AG10803 (cell line): ENCODE data around the gene XXYLT1.

Experiments used
- DNase-seq: peaks from one replicate; pipeline ENCODE4 v3.0.0; 2010; ENCODE audit warnings: low read depth
- H3K4me3 ChIP-seq: 2 replicates; pipeline ENCODE4 v1.5.1; 2011; ENCODE audit warnings: mild to moderate bottlenecking, low read length, control low read depth
- TF ChIP-seq, protein P1 (sequence below): conservative IDR thresholded peaks from 2 replicates; pipeline ENCODE4 v1.5.1; 2011; ENCODE audit warnings: mild to moderate bottlenecking, low read length, control low read depth, inconsistent platforms

Gene XXYLT1

DNA sequence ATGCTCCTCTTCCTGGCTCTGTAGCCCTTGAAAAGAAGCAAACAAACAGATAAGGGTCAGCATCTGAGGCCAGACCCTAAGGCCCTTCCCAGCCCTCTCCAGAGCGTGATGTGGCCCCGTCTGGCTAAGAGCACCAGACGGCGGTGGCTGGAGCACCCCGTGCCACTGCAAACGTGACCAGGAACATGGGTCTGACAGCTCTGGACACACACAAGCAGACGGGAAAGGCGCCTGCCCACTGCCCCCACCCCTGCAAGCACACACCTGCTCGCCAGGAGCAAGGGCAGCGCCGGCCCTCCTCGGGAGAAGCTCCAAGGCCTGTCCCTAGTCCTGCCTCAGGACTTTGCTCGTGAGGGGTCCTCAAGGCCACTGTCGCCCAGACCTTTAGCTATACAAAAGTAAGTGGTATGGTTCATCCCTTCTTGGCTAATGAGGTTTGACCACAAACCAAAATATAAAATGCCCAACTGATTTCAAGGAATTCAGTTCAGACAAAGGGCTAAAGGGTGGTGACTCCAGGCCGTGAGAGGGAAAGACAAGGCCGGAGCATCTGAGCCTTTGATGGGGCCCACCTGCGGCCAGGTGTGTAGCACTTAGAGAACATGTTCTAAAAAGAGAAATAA lies 90.4 kb downstream of the XXYLT1 start:
- TF ChIP-seq, protein P1, sequence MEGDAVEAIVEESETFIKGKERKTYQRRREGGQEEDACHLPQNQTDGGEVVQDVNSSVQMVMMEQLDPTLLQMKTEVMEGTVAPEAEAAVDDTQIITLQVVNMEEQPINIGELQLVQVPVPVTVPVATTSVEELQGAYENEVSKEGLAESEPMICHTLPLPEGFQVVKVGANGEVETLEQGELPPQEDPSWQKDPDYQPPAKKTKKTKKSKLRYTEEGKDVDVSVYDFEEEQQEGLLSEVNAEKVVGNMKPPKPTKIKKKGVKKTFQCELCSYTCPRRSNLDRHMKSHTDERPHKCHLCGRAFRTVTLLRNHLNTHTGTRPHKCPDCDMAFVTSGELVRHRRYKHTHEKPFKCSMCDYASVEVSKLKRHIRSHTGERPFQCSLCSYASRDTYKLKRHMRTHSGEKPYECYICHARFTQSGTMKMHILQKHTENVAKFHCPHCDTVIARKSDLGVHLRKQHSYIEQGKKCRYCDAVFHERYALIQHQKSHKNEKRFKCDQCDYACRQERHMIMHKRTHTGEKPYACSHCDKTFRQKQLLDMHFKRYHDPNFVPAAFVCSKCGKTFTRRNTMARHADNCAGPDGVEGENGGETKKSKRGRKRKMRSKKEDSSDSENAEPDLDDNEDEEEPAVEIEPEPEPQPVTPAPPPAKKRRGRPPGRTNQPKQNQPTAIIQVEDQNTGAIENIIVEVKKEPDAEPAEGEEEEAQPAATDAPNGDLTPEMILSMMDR: no peak
- no peak for DNase-seq
- no peak overlapping the region for H3K4me3 ChIP-seq

DNA sequence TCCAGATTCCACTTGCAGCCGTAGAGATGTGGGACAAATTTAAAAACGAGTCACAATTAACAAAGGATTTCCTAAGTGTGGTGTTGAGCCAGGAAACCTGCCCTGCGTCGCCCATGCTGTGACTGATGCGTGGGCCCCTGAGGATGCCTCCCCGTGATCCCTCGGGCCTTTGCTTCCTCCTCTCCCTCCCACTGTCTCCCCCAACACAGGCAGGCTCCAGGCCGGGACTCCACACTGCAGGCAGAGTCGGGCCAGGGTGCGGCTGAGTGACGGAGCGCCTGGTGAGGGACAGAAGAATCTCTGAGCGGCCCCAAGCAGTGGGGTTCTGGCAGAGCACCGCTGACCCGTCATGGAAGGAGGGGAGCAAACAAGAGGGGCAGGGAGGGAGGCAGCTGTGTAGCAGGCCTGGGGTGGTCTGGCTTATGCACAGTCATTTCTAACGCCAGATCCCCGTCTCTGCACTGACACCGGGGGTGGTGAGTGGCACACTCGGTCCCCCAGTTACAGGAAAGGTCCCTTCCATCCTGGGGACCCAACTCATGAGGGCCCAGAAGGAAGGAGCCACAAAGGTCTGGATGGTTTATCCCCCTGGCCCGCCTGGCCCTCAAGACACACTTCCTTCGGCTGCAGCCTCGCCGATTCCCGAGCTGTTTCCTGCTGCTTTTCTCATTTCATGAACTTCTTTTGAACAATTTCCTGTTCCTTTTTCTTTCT lies 91.0 kb downstream of the XXYLT1 start:
- DNase-seq: no peak
- no peak overlapping the region for H3K4me3 ChIP-seq
- TF ChIP-seq, protein P1: no peak

GRCh38 chr3:195178124-195178910 lies 92.6 kb downstream of the XXYLT1 start:
- DNase-seq: no peak
- no peak overlapping the region; the same call in 1 of the 2 replicates for H3K4me3 ChIP-seq
- TF ChIP-seq, protein P1: no peak

GRCh38 chr3:195177422-195178123 lies 93.4 kb downstream of the XXYLT1 start:
- no peak for DNase-seq
- TF ChIP-seq, protein P1: no peak
- H3K4me3 ChIP-seq: no peak overlapping the region

- TF ChIP-seq, protein P1: no peak
- no peak overlapping the region for H3K4me3 ChIP-seq
- DNase-seq: no peak
These were observed 94.2 kb downstream of the XXYLT1 start for GRCh38 chr3:195176776-195177175.

- H3K4me3 ChIP-seq: no peak overlapping the region
- DNase-seq: no peak
- TF ChIP-seq, protein P1: no peak
These were observed 95.3 kb downstream of the XXYLT1 start for GRCh38 chr3:195175476-195176337.
